BLaER1 treated with 17β-estradiol and CSF1 and Interleukin-3, amounts not matched to agents 10 nM and 100 nM (cell line): Measurements from ENCODE around the gene C1orf159.
A peak's percentile ranks its signal among the peaks of the same experiment; 100 is the strongest.

ENCODE experiments used
- H3K27ac ChIP-seq, 11 experiments: shearing (Covaris generic); formaldehyde crosslinking; 2 replicates each; pipeline ENCODE4 v1.8.1; 2022
- H3K27me3 ChIP-seq, 11 experiments: shearing (Covaris generic); formaldehyde crosslinking; 2 replicates each; pipeline ENCODE4 v1.8.1; 2022
- H3K36me3 ChIP-seq, 11 experiments: shearing (Covaris generic); formaldehyde crosslinking; 2 replicates each; pipeline ENCODE4 v1.8.1; 2022
- H3K4me1 ChIP-seq, 10 experiments: shearing (Covaris generic); formaldehyde crosslinking; 2 replicates each; pipeline ENCODE4 v1.8.1; 2022
- H3K4me2 ChIP-seq, 11 experiments: shearing (Covaris generic); formaldehyde crosslinking; 2 replicates each; pipeline ENCODE4 v1.8.1; 2022
- H3K4me3 ChIP-seq, 10 experiments: shearing (Covaris generic); formaldehyde crosslinking; 2 replicates each; pipeline ENCODE4 v1.8.1; 2022
- H3K9ac ChIP-seq, 11 experiments: shearing (Covaris generic); formaldehyde crosslinking; 2 replicates each; pipeline ENCODE4 v1.8.1; 2022
- H3K9me3 ChIP-seq, 11 experiments: shearing (Covaris generic); formaldehyde crosslinking; replicated peaks in 1 of 11; 2 replicates each; pipeline ENCODE4 v1.8.1; 2022
- H4K20me1 ChIP-seq, 11 experiments: shearing (Covaris generic); formaldehyde crosslinking; 2 replicates each; pipeline ENCODE4 v1.8.1; 2022
- Cebpa-rat ChIP-seq, 11 experiments: shearing (Covaris generic); IDR thresholded peaks; 2 replicates each; pipeline ENCODE4 v1.8.1; 2022

The C1orf159 gene

DNA sequence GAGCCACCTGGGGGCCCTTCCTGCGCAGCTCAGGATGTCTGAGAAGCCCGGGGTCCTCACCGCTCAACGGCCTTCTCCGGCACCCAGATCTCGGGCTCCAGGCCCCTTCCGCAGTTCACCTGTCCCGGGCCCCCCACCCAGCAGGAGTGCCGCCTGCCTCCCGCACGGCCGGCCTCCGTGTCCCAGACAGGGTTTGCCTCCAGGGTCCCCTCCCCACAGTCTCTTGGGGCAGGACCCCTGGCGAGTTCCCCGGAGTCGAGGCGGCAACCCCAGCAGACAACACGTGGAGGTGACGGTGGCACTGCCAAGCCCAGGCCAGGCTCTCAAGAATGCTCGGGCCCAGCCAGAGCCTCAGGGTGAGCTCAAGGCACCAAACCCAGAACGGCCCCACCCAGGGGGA is 35.4 kb upstream of the C1orf159 start:
- H3K4me2 ChIP-seq = peak overlapping the region in 3 of 11 experiments; percentile 66 to 75 (median 70); a peak in 1 of 22 replicates
- no peaks in the 10 kb centered on the region for H3K27me3 ChIP-seq
- H3K27ac ChIP-seq = no peak overlapping the region

DNA sequence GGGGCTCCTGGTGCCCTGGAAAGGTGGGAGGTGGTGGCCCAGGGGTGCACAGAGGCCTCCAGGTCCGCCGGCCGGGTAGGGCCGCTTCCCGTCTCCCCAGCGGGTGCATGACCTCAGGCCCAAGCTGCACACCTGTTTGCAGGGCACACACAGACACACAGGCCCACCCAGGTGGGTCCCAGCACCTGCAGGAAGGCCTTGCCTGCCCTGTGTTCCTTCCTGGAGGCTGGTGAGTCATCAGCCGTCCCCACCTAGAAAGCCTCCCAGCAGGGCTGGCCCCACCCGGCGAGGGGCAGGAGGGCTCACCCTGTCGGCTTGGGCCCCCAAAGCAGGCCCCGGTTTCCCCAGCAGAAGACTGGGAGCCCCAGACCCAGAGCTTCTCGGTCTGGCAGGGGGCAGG is 34.2 kb upstream of the C1orf159 start:
- Histone ChIP-seq H3K9ac (peak overlapping the region in 7 of 11 experiments; percentile 30 to 45 (median 35); a peak in 7 of 22 replicates), H3K4me3 (no peak overlapping the region), H3K27me3 (no peaks in the 10 kb centered on the region), H3K27ac (no peak overlapping the region), H4K20me1 (no peaks in the 10 kb centered on the region; a peak in 2 of 22 replicates), H3K9me3 (peaks cover 14 to 23% (median 18%) of the 10 kb centered on the region in 11 experiments), H3K4me2 (peak overlapping the region in 9 of 11 experiments; percentile 35 to 75 (median 64); a peak in 17 of 22 replicates), H3K4me1 (peaks cover 0 to 43% (median 25%) of the 10 kb centered on the region in 10 experiments; a peak in 16 of 20 replicates), H3K36me3 (no peaks in the 10 kb centered on the region)
- no peak for TF ChIP-seq Cebpa-rat (IDR thresholded peaks at IDR 0.05)

More for the DNA sequence above, 35.4 kb upstream of the C1orf159 start:
- H3K9me3 ChIP-seq = peaks cover 18 to 35% (median 26%) of the 10 kb centered on the region in 11 experiments
- no peaks in the 10 kb centered on the region for H3K36me3 ChIP-seq
- H3K9ac ChIP-seq = no peak overlapping the region
- H3K4me1 ChIP-seq = peaks cover 0 to 31% (median 15%) of the 10 kb centered on the region in 10 experiments; a peak in 15 of 20 replicates
- H3K4me3 ChIP-seq = no peak overlapping the region
- TF ChIP-seq Cebpa-rat (IDR thresholded peaks at IDR 0.05) = no peak
- no peaks in the 10 kb centered on the region; a peak in 2 of 22 replicates for H4K20me1 ChIP-seq

DNA sequence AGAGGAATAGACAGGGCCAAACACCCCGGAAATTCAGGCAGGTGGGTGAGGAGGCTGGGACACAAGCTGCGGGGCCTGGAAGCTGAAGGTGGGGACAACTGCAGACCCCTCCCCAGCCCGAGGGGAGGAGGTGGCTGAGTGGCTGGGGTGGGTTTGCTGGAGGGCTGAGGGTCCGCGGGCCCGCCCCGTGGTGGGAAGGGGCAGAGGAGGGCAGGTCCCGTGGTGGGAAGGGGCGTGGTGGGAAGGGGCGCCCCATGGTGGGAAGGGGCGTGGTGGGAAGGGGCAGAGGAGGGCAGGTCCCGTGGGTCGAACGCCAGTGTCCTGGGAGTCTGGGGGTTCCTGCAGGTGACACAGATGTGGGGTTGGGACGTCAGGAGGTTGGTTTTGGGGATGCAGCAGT is 33.5 kb upstream of the C1orf159 start:
- TF ChIP-seq Cebpa-rat (IDR thresholded peaks at IDR 0.05) = no peak
- H3K9me3 ChIP-seq = peaks cover 14 to 23% (median 18%) of the 10 kb centered on the region in 11 experiments
- peaks cover 0 to 5% (median 0%) of the 10 kb centered on the region in 11 experiments; a peak in 6 of 22 replicates for H3K27me3 ChIP-seq
- H3K4me3 ChIP-seq = no peak overlapping the region
- H3K27ac ChIP-seq = no peak overlapping the region
- H3K4me1 ChIP-seq = peaks cover 7 to 50% (median 32%) of the 10 kb centered on the region in 10 experiments
- peaks cover 0 to 2% (median 0%) of the 10 kb centered on the region in 11 experiments; a peak in 2 of 22 replicates for H4K20me1 ChIP-seq
- H3K36me3 ChIP-seq = no peaks in the 10 kb centered on the region
- H3K4me2 ChIP-seq = peak overlapping the region in 8 of 11 experiments; percentile 41 to 75 (median 65); a peak in 10 of 22 replicates
- peak overlapping the region in 1 of 11 experiments; percentile 45; a peak in 1 of 22 replicates for H3K9ac ChIP-seq

DNA sequence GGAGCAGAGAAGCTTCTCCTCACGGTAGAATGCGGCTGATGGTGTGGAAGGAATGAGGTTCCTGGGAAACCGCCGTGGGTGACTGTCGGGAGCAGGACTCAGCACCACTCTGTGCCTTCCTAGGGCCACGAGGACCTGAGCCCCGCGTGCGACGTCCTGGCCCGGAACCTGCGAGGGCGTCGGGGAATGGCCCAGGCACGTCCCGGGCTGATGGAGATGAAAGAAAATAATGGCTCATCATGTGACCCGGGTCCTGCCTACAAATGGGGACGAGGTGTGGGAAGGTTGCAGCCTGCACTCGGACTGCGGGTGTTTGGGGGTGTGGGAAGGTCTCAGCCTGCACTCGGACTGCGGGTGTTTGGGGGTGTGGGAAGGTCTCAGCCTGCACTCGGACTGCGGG is 32.7 kb upstream of the C1orf159 start:
- H3K4me1 ChIP-seq = peaks cover 15 to 59% (median 40%) of the 10 kb centered on the region in 10 experiments
- no peak overlapping the region for H3K4me3 ChIP-seq
- no peak overlapping the region for H3K4me2 ChIP-seq
- H3K9ac ChIP-seq = no peak overlapping the region
- peaks cover 0 to 10% (median 0%) of the 10 kb centered on the region in 11 experiments; a peak in 2 of 22 replicates for H4K20me1 ChIP-seq
- H3K27ac ChIP-seq = no peak overlapping the region
- peaks cover 0 to 14% (median 0%) of the 10 kb centered on the region in 11 experiments; a peak in 9 of 22 replicates for H3K27me3 ChIP-seq
- H3K36me3 ChIP-seq = no peaks in the 10 kb centered on the region
- no peak for TF ChIP-seq Cebpa-rat (IDR thresholded peaks at IDR 0.05)
- H3K9me3 ChIP-seq = peaks cover 13 to 17% (median 14%) of the 10 kb centered on the region in 11 experiments

DNA sequence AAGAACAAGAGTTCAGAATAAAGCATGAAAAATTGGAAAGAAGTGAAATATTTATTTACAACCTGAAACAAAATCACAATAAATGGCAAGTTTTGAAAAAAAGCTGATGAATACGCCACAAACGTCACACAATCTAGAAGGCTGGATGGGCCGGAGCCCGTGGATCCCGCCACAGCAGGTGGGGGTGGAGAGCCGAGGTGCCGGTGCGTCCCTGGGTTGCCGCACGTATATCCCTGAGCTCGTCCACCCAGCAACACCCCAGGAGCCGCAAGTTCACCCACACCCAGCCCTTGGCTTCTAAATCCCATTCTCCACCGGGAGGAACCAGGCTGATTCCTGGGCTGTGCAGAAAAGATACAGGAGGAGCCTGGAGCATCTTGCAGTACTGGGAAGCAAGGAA is 32.2 kb upstream of the C1orf159 start:
- Histone ChIP-seq H3K4me3 (no peak overlapping the region), H3K36me3 (no peaks in the 10 kb centered on the region), H4K20me1 (peaks cover 0 to 15% (median 0%) of the 10 kb centered on the region in 11 experiments; a peak in 2 of 22 replicates), H3K27me3 (peaks cover 0 to 19% (median 0%) of the 10 kb centered on the region in 11 experiments; a peak in 10 of 22 replicates), H3K9me3 (peaks cover 7 to 12% (median 9%) of the 10 kb centered on the region in 11 experiments), H3K4me2 (no peak overlapping the region), H3K27ac (no peak overlapping the region), H3K4me1 (peaks cover 20 to 64% (median 45%) of the 10 kb centered on the region in 10 experiments), H3K9ac (no peak overlapping the region)
- TF ChIP-seq Cebpa-rat (IDR thresholded peaks at IDR 0.05) = no peak

DNA sequence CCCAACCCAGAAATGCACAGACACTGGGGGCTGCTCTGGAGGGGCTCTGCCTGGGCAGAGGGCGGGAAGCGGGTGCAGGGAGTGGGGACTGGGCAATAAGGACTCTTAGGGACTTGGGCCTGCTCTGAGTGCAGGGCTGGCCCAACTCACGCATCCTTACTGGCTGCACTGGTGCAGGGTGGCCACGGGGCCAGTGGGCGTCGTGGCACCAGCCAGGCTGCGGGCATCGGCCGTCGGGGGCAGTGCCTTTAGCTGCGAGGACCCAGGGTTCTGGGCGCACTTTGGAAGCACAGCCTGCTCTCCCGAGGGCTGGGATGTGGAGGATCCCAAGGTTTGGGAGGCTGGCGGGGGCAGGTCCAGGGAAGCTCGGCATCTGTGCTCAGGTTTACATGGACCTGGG is 30.7 kb upstream of the C1orf159 start:
- Histone ChIP-seq H3K27me3 (peaks cover 0 to 33% (median 5%) of the 10 kb centered on the region in 11 experiments; a peak in 12 of 22 replicates), H4K20me1 (peaks cover 0 to 25% (median 0%) of the 10 kb centered on the region in 11 experiments; a peak in 4 of 22 replicates), H3K36me3 (no peaks in the 10 kb centered on the region), H3K4me2 (peak overlapping the region in 2 of 11 experiments; percentile 87 to 91; a peak in 2 of 22 replicates), H3K27ac (no peak overlapping the region), H3K4me3 (no peak overlapping the region), H3K9me3 (no peaks in the 10 kb centered on the region), H3K4me1 (peaks cover 21 to 78% (median 59%) of the 10 kb centered on the region in 10 experiments), H3K9ac (no peak overlapping the region)
- TF ChIP-seq Cebpa-rat (IDR thresholded peaks at IDR 0.05) = no peak

DNA sequence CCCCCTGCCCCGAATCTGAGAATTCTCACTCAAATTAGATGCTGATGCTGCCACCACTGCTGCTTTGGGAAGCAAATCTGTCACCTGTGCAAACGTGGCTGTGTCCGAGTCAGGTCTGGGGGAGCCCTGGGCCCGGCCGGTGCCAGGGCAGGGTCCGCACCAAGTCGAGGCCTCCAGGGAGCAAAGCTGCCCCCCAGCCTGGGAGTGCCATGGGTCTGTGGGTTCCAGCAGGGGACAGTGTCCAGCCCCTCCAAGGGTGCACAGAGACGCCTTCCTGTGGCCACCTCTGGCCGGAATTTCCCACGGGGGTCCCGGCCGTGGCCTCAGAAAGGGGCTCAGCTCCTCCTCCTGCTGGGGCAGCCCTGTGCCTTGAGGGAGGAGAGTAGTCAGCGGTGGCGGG is 30.1 kb upstream of the C1orf159 start:
- TF ChIP-seq Cebpa-rat (IDR thresholded peaks at IDR 0.05) = no peak
- H3K4me1 ChIP-seq = peaks cover 21 to 75% (median 59%) of the 10 kb centered on the region in 10 experiments
- no peak overlapping the region for H3K4me3 ChIP-seq
- peaks cover 0 to 26% (median 0%) of the 10 kb centered on the region in 11 experiments; a peak in 4 of 22 replicates for H4K20me1 ChIP-seq
- H3K27ac ChIP-seq = peak overlapping the region in 3 of 11 experiments; percentile 79 to 84 (median 83); a peak in 5 of 22 replicates
- no peaks in the 10 kb centered on the region for H3K36me3 ChIP-seq
- peak overlapping the region in 6 of 11 experiments; percentile 80 to 94 (median 89); a peak in 10 of 22 replicates for H3K4me2 ChIP-seq
- peaks cover 0 to 35% (median 5%) of the 10 kb centered on the region in 11 experiments; a peak in 12 of 22 replicates for H3K27me3 ChIP-seq
- H3K9ac ChIP-seq = peak overlapping the region in 5 of 11 experiments; percentile 8 to 83 (median 76); a peak in 5 of 22 replicates
- no peaks in the 10 kb centered on the region for H3K9me3 ChIP-seq

DNA sequence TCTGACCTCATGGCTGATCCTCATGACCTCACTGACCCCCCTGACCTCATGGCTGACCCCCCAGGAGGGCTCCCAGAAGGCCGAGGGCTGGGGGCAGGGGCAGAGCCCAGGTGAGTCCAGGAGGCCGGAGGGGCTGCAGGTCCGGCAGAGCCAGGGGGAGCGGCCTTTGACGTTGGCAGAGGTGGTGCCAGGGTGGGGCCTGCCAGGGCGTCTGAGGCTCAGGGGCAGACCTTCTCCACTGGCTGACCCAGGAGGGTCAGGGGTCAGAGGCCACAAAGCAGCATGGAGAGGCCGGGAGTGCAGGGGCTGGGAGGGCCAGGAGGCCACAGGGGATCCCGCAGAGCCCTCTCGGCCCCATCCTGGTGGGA is 29.6 kb upstream of the C1orf159 start:
- H3K27me3 ChIP-seq = peaks cover 0 to 35% (median 5%) of the 10 kb centered on the region in 11 experiments; a peak in 12 of 22 replicates
- peaks cover 0 to 26% (median 0%) of the 10 kb centered on the region in 11 experiments; a peak in 4 of 22 replicates for H4K20me1 ChIP-seq
- H3K9me3 ChIP-seq = no peaks in the 10 kb centered on the region
- peak overlapping the region in 9 of 11 experiments; percentile 79 to 94 (median 87); a peak in 18 of 22 replicates for H3K4me2 ChIP-seq
- no peaks in the 10 kb centered on the region for H3K36me3 ChIP-seq
- peak overlapping the region in 4 of 11 experiments; percentile 38 to 83 (median 78); a peak in 5 of 22 replicates for H3K9ac ChIP-seq
- H3K27ac ChIP-seq = peak overlapping the region in 4 of 11 experiments; percentile 79 to 86 (median 84); a peak in 7 of 22 replicates
- no peak for TF ChIP-seq Cebpa-rat (IDR thresholded peaks at IDR 0.05)
- H3K4me1 ChIP-seq = peaks cover 21 to 73% (median 59%) of the 10 kb centered on the region in 10 experiments
- no peak overlapping the region for H3K4me3 ChIP-seq
